ENCODE results near the gene ADIPOR2. TPM values are rescaled to one million over a fixed set of nuclear protein-coding genes. Genes with fewer than 3 reads are reported as not detected.
A peak's percentile ranks its signal among the peaks of the same experiment; 100 is the strongest.

The ADIPOR2 gene
- total RNA-seq, 1 experiment from 2014 or later: 46.7 TPM

GRCh38 chr12:1792406-1792805, 101.5 kb downstream of the ADIPOR2 start:
- in situ Hi-C loops (cut with HindIII; ENCODE audit: low sequenced_read_pairs): loop anchor here (25.0 kb wide), 1 partner anchor 155 kb away; the partner anchor contains the start of gene WNT5B
- DNase-seq (ENCODE audit: low spot score): no peak

GRCh38 chr12:1793426-1794210, 102.7 kb downstream of the ADIPOR2 start:
- in situ Hi-C loops (cut with HindIII; ENCODE audit: low sequenced_read_pairs): loop anchor here (25.0 kb wide), 1 partner anchor 156 kb away; the partner anchor contains the start of gene WNT5B
- no peak for DNase-seq (ENCODE audit: low spot score)

GRCh38 chr12:1794440-1795090, 103.7 kb downstream of the ADIPOR2 start:
- in situ Hi-C loops (cut with HindIII; ENCODE audit: low sequenced_read_pairs): loop anchor here (25.0 kb wide), 1 partner anchor 157 kb away; the partner anchor contains the start of gene WNT5B

GRCh38 chr12:1795221-1795784, 104.4 kb downstream of the ADIPOR2 start:
- in situ Hi-C loops (cut with HindIII; ENCODE audit: low sequenced_read_pairs): loop anchor here (25.0 kb wide), 1 partner anchor 158 kb away; the partner anchor contains the start of gene WNT5B
- DNase-seq (ENCODE audit: low spot score): no peak

More at GRCh38 chr12:1794440-1795090, 103.7 kb downstream of the ADIPOR2 start:
- no peak for DNase-seq (ENCODE audit: low spot score)

- in situ Hi-C loops (cut with HindIII; ENCODE audit: low sequenced_read_pairs): loop anchor here (25.0 kb wide), 1 partner anchor 159 kb away; the partner anchor contains the start of gene WNT5B
- DNase-seq (ENCODE audit: low spot score): peak; percentile 67
Observed at GRCh38 chr12:1795785-1796514, 105.1 kb downstream of the ADIPOR2 start.

- in situ Hi-C loops (cut with HindIII; ENCODE audit: low sequenced_read_pairs): loop anchor here (25.0 kb wide), 1 partner anchor 159 kb away; the partner anchor contains the start of gene WNT5B
- no peak for DNase-seq (ENCODE audit: low spot score)
Observed at GRCh38 chr12:1796515-1797010, 105.7 kb downstream of the ADIPOR2 start.

GRCh38 chr12:1797011-1797901, 106.4 kb downstream of the ADIPOR2 start:
- DNase-seq (ENCODE audit: low spot score): no peak
- in situ Hi-C loops (cut with HindIII; ENCODE audit: low sequenced_read_pairs): loop anchor here (25.0 kb wide), 1 partner anchor 160 kb away; the partner anchor contains the start of gene WNT5B

GRCh38 chr12:1797991-1798640, 107.2 kb downstream of the ADIPOR2 start:
- no peak for DNase-seq (ENCODE audit: low spot score)
- in situ Hi-C loops (cut with HindIII; ENCODE audit: low sequenced_read_pairs): loop anchor here (25.0 kb wide), 1 partner anchor 161 kb away; the partner anchor contains the start of gene WNT5B

- DNase-seq (ENCODE audit: low spot score): no peak
- in situ Hi-C loops (cut with HindIII; ENCODE audit: low sequenced_read_pairs): loop anchor here (25.0 kb wide), 1 partner anchor 161 kb away; the partner anchor contains the start of gene WNT5B
Observed at GRCh38 chr12:1798641-1799020, 107.8 kb downstream of the ADIPOR2 start.

- DNase-seq (ENCODE audit: low spot score): no peak
- in situ Hi-C loops (cut with HindIII; ENCODE audit: low sequenced_read_pairs): loop anchor here (25.0 kb wide), 1 partner anchor 162 kb away; the partner anchor contains the start of gene WNT5B
Observed at GRCh38 chr12:1799051-1799881, 108.4 kb downstream of the ADIPOR2 start.

- DNase-seq (ENCODE audit: low spot score): no peak
- in situ Hi-C loops (cut with HindIII; ENCODE audit: low sequenced_read_pairs): loop anchor here (25.0 kb wide), 1 partner anchor 163 kb away; the partner anchor contains the start of gene WNT5B
Observed at GRCh38 chr12:1799882-1800400, 109.1 kb downstream of the ADIPOR2 start.

- DNase-seq (ENCODE audit: low spot score): no peak
Observed at GRCh38 chr12:1800401-1801302, 109.8 kb downstream of the ADIPOR2 start.

GRCh38 chr12:1801303-1801975, 110.6 kb downstream of the ADIPOR2 start:
- in situ Hi-C loops (cut with HindIII; ENCODE audit: low sequenced_read_pairs): no loop called here
- DNase-seq (ENCODE audit: low spot score): no peak

More at GRCh38 chr12:1800401-1801302, 109.8 kb downstream of the ADIPOR2 start:
- in situ Hi-C loops (cut with HindIII; ENCODE audit: low sequenced_read_pairs): no loop called here

GRCh38 chr12:1803736-1804135, 112.9 kb downstream of the ADIPOR2 start:
- DNase-seq (ENCODE audit: low spot score): no peak
- in situ Hi-C loops (cut with HindIII; ENCODE audit: low sequenced_read_pairs): no loop called here
